PFSK-1 (cell line): ENCODE data around the gene THSD4.

Experiments used
- FOXP2 ChIP-seq: optimal IDR thresholded peaks from 2 replicates; pipeline ENCODE3; 2011; ENCODE audit warnings: borderline replicate concordance, control low read depth, inconsistent platforms; ENCODE audit not compliant: insufficient read depth; ENCODE audit errors: extremely low read length, extremely low read depth
- POLR2AphosphoS5 ChIP-seq: IDR thresholded peaks from 2 replicates; pipeline ENCODE4 v1.6.1; 2012; ENCODE audit warnings: low read depth, mild to moderate bottlenecking, control low read depth, low read length, moderate library complexity
- REST ChIP-seq, 2 experiments: IDR thresholded peaks; 2 replicates each; pipeline versions ENCODE4 v1.6.1 to v1.8.0; 2011 to 2012; ENCODE audit warnings: low read depth in 2 of 2, low read length in 2 of 2, control low read depth in 1 of 2, inconsistent platforms in 1 of 2, mild to moderate bottlenecking in 1 of 2, moderate library complexity in 1 of 2; ENCODE audit not compliant: insufficient read depth in 1 of 2
- SIN3A ChIP-seq: IDR thresholded peaks from 2 replicates; pipeline ENCODE4 v1.6.1; 2012; ENCODE audit warnings: mild to moderate bottlenecking, low read length, moderate library complexity, borderline replicate concordance; ENCODE audit not compliant: insufficient read depth
- TAF1 ChIP-seq: IDR thresholded peaks from 2 replicates; pipeline ENCODE4 v1.6.1; 2012; ENCODE audit warnings: low read length, control low read depth, borderline replicate concordance; ENCODE audit not compliant: insufficient read depth

THSD4 gene

GRCh38 chr15:71632576-71633195 is 517.4 kb downstream of the THSD4 start:
- TF ChIP-seq FOXP2 (no peak), REST (IDR thresholded peaks at IDR 0.05; ENCODE audit: insufficient read depth in 1 of 2, low read depth in 2 of 2, low read length in 2 of 2) (no peak), TAF1 (no peak)

GRCh38 chr15:71634820-71635560 is 519.7 kb downstream of the THSD4 start:
- TF ChIP-seq TAF1: no peak
- no peak for TF ChIP-seq REST (IDR thresholded peaks at IDR 0.05; ENCODE audit: insufficient read depth in 1 of 2, low read depth in 2 of 2, low read length in 2 of 2)
- TF ChIP-seq SIN3A: no peak
- no peak for TF ChIP-seq FOXP2
- TF ChIP-seq POLR2AphosphoS5: no peak

GRCh38 chr15:71635735-71636134 is 520.5 kb downstream of the THSD4 start:
- TF ChIP-seq FOXP2 (no peak), SIN3A (no peak)

GRCh38 chr15:71638876-71639275 is 523.6 kb downstream of the THSD4 start:
- TF ChIP-seq TAF1 (no peak), FOXP2 (no peak)

- TF ChIP-seq SIN3A (no peak), POLR2AphosphoS5 (no peak), TAF1 (no peak)
Measured at GRCh38 chr15:71639471-71639870, 524.2 kb downstream of the THSD4 start.

GRCh38 chr15:71643918-71644317 is 528.6 kb downstream of the THSD4 start:
- TF ChIP-seq SIN3A (no peak), TAF1 (no peak), REST (IDR thresholded peaks at IDR 0.05; ENCODE audit: insufficient read depth in 1 of 2, low read depth in 2 of 2, low read length in 2 of 2) (no peak), FOXP2 (no peak), POLR2AphosphoS5 (no peak)
